OCI-LY7 (cell line): Measurements from ENCODE around the gene THOC7. TPM values are rescaled to one million over a fixed set of nuclear protein-coding genes. Genes with fewer than 3 reads are reported as not detected.

Experiments
- BruUV-seq: library from RNA; stranded (reverse); fragments of 400-500 nt; replicated peaks from 2 replicates; lab custom pipeline; 2021; lab: Mats Ljungman, UMichigan
- CTCF ChIA-PET: fragments of 300-600 bp; sonication (Branson Sonifier 250); formaldehyde crosslinking; loops from one replicate; lab custom pipeline; 2022; ENCODE audit warnings: antibody characterized with exemption; ENCODE audit not compliant: unreplicated experiment; lab: Charles Lee
- POLR2A ChIA-PET: fragments of 300-600 bp; sonication (Branson Sonifier 250); formaldehyde crosslinking; loops from one replicate; lab custom pipeline; 2022; ENCODE audit warnings: antibody characterized with exemption; lab: Charles Lee
- DNase-seq: peaks from one replicate; pipeline ENCODE4 v3.0.0-alpha.2; 2015; ENCODE audit warnings: low spot score
- H2AFZ ChIP-seq: fragments of 200-600 bp; sonication (generic), shearing (Covaris generic); 2 replicates; pipeline ENCODE4 v1.6.1; 2014; ENCODE audit warnings: mild to moderate bottlenecking, antibody characterized with exemption, low read length, moderate library complexity
- H3K27ac ChIP-seq: fragments of 200-600 bp; sonication (generic); 2 replicates; pipeline ENCODE4 v1.5.1; 2014; ENCODE audit warnings: mixed run types, low read depth, mild to moderate bottlenecking, moderate library complexity, low read length, inconsistent platforms; ENCODE audit not compliant: poor library complexity, severe bottlenecking
- H3K36me3 ChIP-seq: fragments of 200-600 bp; sonication (generic); 2 replicates; pipeline ENCODE4 v1.6.1; 2014; ENCODE audit warnings: mild to moderate bottlenecking, antibody characterized with exemption, low read length, moderate library complexity, mixed read lengths; ENCODE audit not compliant: insufficient read depth
- H3K4me1 ChIP-seq: fragments of 200-600 bp; sonication (generic); 2 replicates; pipeline ENCODE4 v1.5.1; 2014; ENCODE audit warnings: mild to moderate bottlenecking, low read length; ENCODE audit not compliant: insufficient read depth, poor library complexity, severe bottlenecking
- H3K4me2 ChIP-seq: fragments of 200-600 bp; sonication (generic); 2 replicates; pipeline ENCODE4 v1.6.1; 2014; ENCODE audit warnings: mild to moderate bottlenecking, low read length
- H3K4me3 ChIP-seq: fragments of 200-600 bp; sonication (generic); 2 replicates; pipeline ENCODE4 v1.5.1; 2014; ENCODE audit warnings: mild to moderate bottlenecking, low read depth, low read length; ENCODE audit not compliant: poor library complexity, severe bottlenecking
- H3K79me2 ChIP-seq: fragments of 200-600 bp; sonication (generic); 2 replicates; pipeline ENCODE4 v1.6.1; 2016; ENCODE audit warnings: low read depth, mild to moderate bottlenecking, low read length, moderate library complexity, mixed read lengths; ENCODE audit not compliant: insufficient read depth
- H3K9me2 ChIP-seq: fragments of 200-600 bp; sonication (generic); 2 replicates; pipeline ENCODE4 v1.6.1; 2016; ENCODE audit warnings: mild to moderate bottlenecking, low read length, mixed read lengths; ENCODE audit not compliant: insufficient read depth
- H3K9me3 ChIP-seq: fragments of 200-600 bp; sonication (generic); 2 replicates; pipeline ENCODE4 v1.6.1; 2014; ENCODE audit warnings: mild to moderate bottlenecking, mixed run types, low read length, mixed read lengths
- H4K20me1 ChIP-seq: fragments of 200-600 bp; sonication (generic); 2 replicates; pipeline ENCODE4 v1.6.1; 2014; ENCODE audit warnings: mild to moderate bottlenecking, antibody characterized with exemption, low read length, moderate library complexity, mixed read lengths; ENCODE audit not compliant: insufficient read depth
- CTCF ChIP-seq: fragments of 200-600 bp; sonication (generic); conservative IDR thresholded peaks from 2 replicates; pipeline ENCODE4 v1.5.1; 2014; ENCODE audit warnings: mild to moderate bottlenecking, antibody characterized with exemption, low read length, moderate library complexity, mixed read lengths
- EZH2phosphoT487 ChIP-seq: fragments of 200-600 bp; sonication (generic); IDR thresholded peaks from 2 replicates; pipeline ENCODE4 v1.6.1; 2018; ENCODE audit warnings: low read depth, borderline replicate concordance, mild to moderate bottlenecking, mixed run types, antibody characterized with exemption, low read length, moderate library complexity, mixed read lengths
- intact Hi-C: fragments of 100-400 bp; cut with micrococcal nuclease; formaldehyde crosslinking; loops from one replicate; pipeline ENCODE4 v1.10.0; 2022; ENCODE audit not compliant: unreplicated experiment
- total RNA-seq, 2 experiments: library from RNA; depleted of rRNA in 1 of 2; stranded (reverse); fragments of >200 nt in 1 of 2; shearing (Covaris generic) in 1 of 2; gene quantifications; 2 replicates each; pipeline ENCODE4 v1.2.3, GENCODE V29; 2014 to 2022

THOC7 gene
- total RNA-seq, 2 experiments from 2014 or later, result 62.2 to 103 TPM

GRCh38 chr3:63842127-63842526 lies 21.5 kb downstream of the THOC7 start:
- H3K79me2 ChIP-seq, result peaks cover 19% of the 10 kb centered on the region; the same call in 1 of the 2 replicates
- POLR2A ChIA-PET, result interaction anchor here (1.8 kb wide), 1 partner anchor 13 kb away, joined by 7 read pairs; no protein-coding TSS in a partner anchor
- H2AFZ ChIP-seq, result no peak overlapping the region
- 0 out of 2 replicates have a peak, but pooled peaks cover 5% of the 10 kb centered on the region for H4K20me1 ChIP-seq
- intact Hi-C loops, result no loop called here
- BruUV-seq, result no TSS peak
- H3K4me2 ChIP-seq, result no peak overlapping the region
- no peaks in the 10 kb centered on the region for H3K9me2 ChIP-seq
- no peak overlapping the region for H3K27ac ChIP-seq
- no peak for TF ChIP-seq EZH2phosphoT487
- TF ChIP-seq CTCF, result no peak
- peaks cover 10% of the 10 kb centered on the region for H3K36me3 ChIP-seq
- H3K4me3 ChIP-seq, result no peak overlapping the region
- DNase-seq, result no peak
- H3K9me3 ChIP-seq, result no peaks in the 10 kb centered on the region
- CTCF ChIA-PET, result no interaction called here
- H3K4me1 ChIP-seq, result no peaks in the 10 kb centered on the region

GRCh38 chr3:63841704-63842103 lies 21.9 kb downstream of the THOC7 start:
- H3K9me3 ChIP-seq, result no peaks in the 10 kb centered on the region
- peaks cover 10% of the 10 kb centered on the region for H3K36me3 ChIP-seq
- H2AFZ ChIP-seq, result no peak overlapping the region
- H4K20me1 ChIP-seq, result 0 out of 2 replicates have a peak, but pooled peaks cover 5% of the 10 kb centered on the region
- no peak for DNase-seq
- intact Hi-C loops, result no loop called here
- H3K4me3 ChIP-seq, result no peak overlapping the region
- H3K27ac ChIP-seq, result no peak overlapping the region
- no TSS peak for BruUV-seq
- H3K4me2 ChIP-seq, result no peak overlapping the region
- no peaks in the 10 kb centered on the region for H3K4me1 ChIP-seq
- ChIA-PET POLR2A (interaction anchor here (1.8 kb wide), 1 partner anchor 13 kb away, joined by 7 read pairs; no protein-coding TSS in a partner anchor), CTCF (no interaction called here)
- no peaks in the 10 kb centered on the region for H3K9me2 ChIP-seq
- H3K79me2 ChIP-seq, result peaks cover 19% of the 10 kb centered on the region; the same call in 1 of the 2 replicates
- TF ChIP-seq CTCF (no peak), EZH2phosphoT487 (no peak)

- TF ChIP-seq EZH2phosphoT487 (no peak), CTCF (no peak)
- POLR2A ChIA-PET, result interaction anchor here (0.7 to 1.7 kb wide), 3 partner anchors 176 to 905 kb away, joined by 3 to 4 read pairs (median 4); no protein-coding TSS in a partner anchor
These were observed 31.2 kb downstream of the THOC7 start for GRCh38 chr3:63832395-63832794.

More at GRCh38 chr3:63832395-63832794, 31.2 kb downstream of the THOC7 start:
- Histone ChIP-seq H3K9me3 (no peaks in the 10 kb centered on the region), H3K4me3 (no peak overlapping the region), H4K20me1 (no peaks in the 10 kb centered on the region), H3K9me2 (no peaks in the 10 kb centered on the region), H3K79me2 (no peaks in the 10 kb centered on the region), H3K36me3 (peaks cover 79% of the 10 kb centered on the region), H3K4me2 (no peak overlapping the region), H3K4me1 (no peaks in the 10 kb centered on the region), H2AFZ (no peak overlapping the region), H3K27ac (no peak overlapping the region)
- intact Hi-C loops, result no loop called here
- CTCF ChIA-PET, result no interaction called here
- no TSS peak for BruUV-seq
- no peak for DNase-seq
